K562 (cell line): ENCODE data around the gene IL17D. TPM values are rescaled to one million over a fixed set of nuclear protein-coding genes. Genes with fewer than 3 reads are reported as not detected.
A peak's percentile ranks its signal among the peaks of the same experiment; 100 is the strongest.

Experiments used
- ATAC-seq: fragments of 200-7000 bp; cut with Tn5 transposase; 3 replicates; pipeline ENCODE4 v1.9.1; 2020; ENCODE audit warnings: moderate library complexity
- BruUV-seq: library from RNA; stranded (reverse); fragments of 400-500 nt; replicated peaks from 2 replicates; lab custom pipeline; 2021; lab: Mats Ljungman, UMichigan
- CTCF ChIA-PET: fragments of 300-600 bp; formaldehyde crosslinking; extraction: SDS; loops from one replicate; lab custom pipeline; 2021; ENCODE audit warnings: low intra/inter-chr PET ratio; lab: Yijun Ruan, JAX
- POLR2A ChIA-PET: fragments of 300-600, 350-650 bp; sonication (Branson Sonifier 250); formaldehyde crosslinking; extraction: SDS; loops from one replicate; lab custom pipeline; 2021; ENCODE audit warnings: antibody characterized with exemption, inconsistent platforms; lab: Yijun Ruan, JAX
- DNase-seq, 4 experiments: peaks; one replicate each; pipeline versions ENCODE4 v3.0.0 to v3.0.0-alpha.2; 2011 to 2018; ENCODE audit warnings: low spot score in 3 of 4, mixed read lengths in 3 of 4; ENCODE audit errors: extremely low read depth in 1 of 4
- FAIRE-seq: peaks from 2 replicates; lab custom pipeline; 2011; peaks lifted over from hg19 to GRCh38; lab: Jason Lieb, UNC
- H2AFZ ChIP-seq: 2 replicates; pipeline ENCODE4 v1.6.0; 2011; ENCODE audit warnings: low read depth, low read length, control low read depth, inconsistent platforms
- H3K27ac ChIP-seq: fragments of 200-600 bp; 3 replicates; pipeline ENCODE4 v1.8.0; 2011; ENCODE audit warnings: low read depth, mild to moderate bottlenecking, control low read depth, inconsistent platforms, low read length, moderate library complexity, mixed read lengths; ENCODE audit errors: extremely low read depth
- H3K27me3 ChIP-seq, 2 experiments: fragments of 300-600 bp in 1 of 2; 2 replicates in 1 of 2; 3 replicates in 1 of 2; pipeline versions ENCODE4 v1.6.0 to v1.8.0; 2011; ENCODE audit warnings: inconsistent platforms in 2 of 2, low read length in 2 of 2, mild to moderate bottlenecking in 1 of 2, mixed read lengths in 1 of 2, moderate library complexity in 1 of 2; ENCODE audit not compliant: control insufficient read depth in 2 of 2, insufficient read depth in 2 of 2
- H3K36me3 ChIP-seq: fragments of 300-600 bp; 3 replicates; pipeline ENCODE4 v1.8.0; 2011; ENCODE audit warnings: mild to moderate bottlenecking, low read length, inconsistent platforms; ENCODE audit not compliant: control insufficient read depth, insufficient read depth
- H3K4me1 ChIP-seq, 2 experiments: fragments of 200-600 bp in 1 of 2; replicated peaks in 1 of 2; 2 replicates in 1 of 2; 3 replicates in 1 of 2; pipeline versions ENCODE4 v1.5.1 to v1.8.0; 2011; ENCODE audit warnings: inconsistent platforms in 2 of 2, low read length in 2 of 2, mild to moderate bottlenecking in 1 of 2, mixed read lengths in 1 of 2, moderate library complexity in 1 of 2; ENCODE audit not compliant: control insufficient read depth in 2 of 2, insufficient read depth in 2 of 2
- H3K4me2 ChIP-seq: 2 replicates; pipeline ENCODE4 v1.6.1; 2011; ENCODE audit warnings: low read length, control low read depth, inconsistent platforms, mixed read lengths; ENCODE audit not compliant: insufficient read depth
- H3K4me3 ChIP-seq: fragments of 200-600 bp; sonication (generic), shearing (Covaris generic); 2 replicates; pipeline ENCODE4 v1.5.1; 2016; ENCODE audit warnings: control low read depth, inconsistent platforms
- H3K79me2 ChIP-seq: fragments of 200-600 bp; 3 replicates; pipeline ENCODE4 v1.8.0; 2011; ENCODE audit warnings: low read length, inconsistent platforms; ENCODE audit not compliant: control insufficient read depth, insufficient read depth
- H3K9ac ChIP-seq, 2 experiments: 2 replicates each; pipeline versions ENCODE4 v1.6.0 to v1.6.1; 2011; ENCODE audit warnings: low read depth in 2 of 2, low read length in 2 of 2, control low read depth in 1 of 2, inconsistent platforms in 1 of 2, mild to moderate bottlenecking in 1 of 2, mixed read lengths in 1 of 2; ENCODE audit not compliant: insufficient read depth in 1 of 2
- H3K9me1 ChIP-seq: one replicate; pipeline ENCODE4 v1.6.0; 2011; ENCODE audit warnings: inconsistent platforms, mild to moderate bottlenecking, low read length, moderate library complexity; ENCODE audit not compliant: control insufficient read depth, insufficient read depth
- H3K9me3 ChIP-seq: replicated peaks from 2 replicates; pipeline ENCODE4 v1.5.1; 2011; ENCODE audit warnings: low read depth, low read length, inconsistent platforms; ENCODE audit not compliant: control insufficient read depth, insufficient read depth
- H4K20me1 ChIP-seq: replicated peaks from 2 replicates; pipeline ENCODE4 v1.6.1; 2011; ENCODE audit warnings: low read length, inconsistent platforms, mixed read lengths; ENCODE audit not compliant: control insufficient read depth, insufficient read depth
- CC2D1A ChIP-seq: fragments of 450-650 bp; IDR thresholded peaks from 2 replicates; pipeline ENCODE4 v1.6.1; 2017; ENCODE audit warnings: mild to moderate bottlenecking
- MTF1 ChIP-seq: fragments of 250-450 bp; sonication (Bioruptor Pico); IDR thresholded peaks from 2 replicates; pipeline ENCODE4 v1.9.0; 2021; ENCODE audit warnings: moderate library complexity, mild to moderate bottlenecking, inconsistent platforms, borderline replicate concordance
- NFYB ChIP-seq: IDR thresholded peaks from 2 replicates; pipeline ENCODE4 v1.6.1; 2011; ENCODE audit warnings: mild to moderate bottlenecking, moderate library complexity; ENCODE audit not compliant: insufficient read length; ENCODE audit errors: extremely low read depth
- RFX5 ChIP-seq: IDR thresholded peaks from 2 replicates; pipeline ENCODE4 v1.6.1; 2011; ENCODE audit warnings: low read depth, mild to moderate bottlenecking, improper control_type of control experiment, low read length
- ZNF133 ChIP-seq: fragments of 250-450 bp; sonication (Bioruptor Pico); IDR thresholded peaks from 2 replicates; pipeline ENCODE4 v1.4.0; 2020; ENCODE audit warnings: mild to moderate bottlenecking
- ZNF512 ChIP-seq: IDR thresholded peaks from 2 replicates; pipeline ENCODE4 v1.6.1; 2016; ENCODE audit warnings: missing genetic modification characterization, missing compliant biosample characterization
- WGBS: fragments of 100-300 bp; shearing (Covaris generic); methylation state at CpG from one replicate; pipeline ENCODE4 v1.1.6; 2016; ENCODE audit warnings: low coverage, mixed read lengths; ENCODE audit not compliant: insufficient coverage; ENCODE audit errors: missing lambda C conversion rate; 5-methylcytosine and 5-hydroxymethylcytosine counted together
- in situ Hi-C: fragments of 300-500 bp; cut with MboI; formaldehyde crosslinking; loops from 4 replicates; pipeline ENCODE4 v1.15.0; 2018; ENCODE audit warnings: inconsistent platforms, mixed read lengths
- intact Hi-C: fragments of 100-400 bp; cut with micrococcal nuclease; formaldehyde crosslinking; loops from 2 replicates; pipeline ENCODE4 v1.14.2; 2022
- polyA plus RNA-seq, 8 experiments: library from polyadenylated mRNA; depleted of rRNA in 4 of 8; stranded (reverse) in 5 of 8; unstranded in 3 of 8; fragments of >200 nt; fragmentation: Nextera tagmentation in 2 of 8; fragmentation: Illumina TruSeq in 1 of 8; extraction: Ambion mirVana in 2 of 8; extraction: Trizol in 1 of 8; gene quantifications; 2 replicates each; pipeline versions ENCODE4 v1.2.1 to v1.2.3, GENCODE V29; 2011 to 2014; ENCODE audit warnings: inconsistent platforms in 1 of 8, missing spikeins in 1 of 8
- total RNA-seq, 7 experiments: library from RNA; depleted of rRNA in 6 of 7; stranded (reverse); fragments of >200 nt in 6 of 7; fragmentation: Illumina TruSeq in 2 of 7; extraction: Trizol in 2 of 7; gene quantifications; 2 replicates each; pipeline versions ENCODE4 v1.2.1 to v1.2.3, GENCODE V29; 2011 to 2021; ENCODE audit warnings: low replicate concordance in 1 of 7
- TF ChIP-seq, protein P1 (sequence below): fragments of 450-650 bp; conservative IDR thresholded peaks from 2 replicates; pipeline ENCODE4 v1.6.1; 2016; ENCODE audit warnings: missing genetic modification characterization, low read depth, mild to moderate bottlenecking, control low read depth, missing compliant biosample characterization
- TF ChIP-seq, protein P2 (sequence below): fragments of 250-450 bp; sonication (Bioruptor Pico); IDR thresholded peaks from 2 replicates; pipeline ENCODE4 v1.6.1; 2021; ENCODE audit warnings: mild to moderate bottlenecking

The IL17D gene
- total and polyA plus RNA-seq, 9 of the 15 experiments (the other 6 are each of a cell fraction or from before 2014, with no cell fraction given) = 0.04 to 0.55 (median 0.13) TPM; not detected in 4

GRCh38 chr13:20713014-20713376 lies 9.5 kb downstream of the IL17D start:
- Histone ChIP-seq H3K36me3 (no peaks in the 10 kb centered on the region), H3K4me1 (peaks cover 2 to 5% of the 10 kb centered on the region in 2 experiments; a peak in 4 of 5 replicates), H3K79me2 (no peaks in the 10 kb centered on the region), H3K9ac (no peak overlapping the region), H3K9me3 (no peaks in the 10 kb centered on the region), H4K20me1 (no peaks in the 10 kb centered on the region), H3K9me1 (no peaks in the 10 kb centered on the region), H2AFZ (peak overlapping the region; percentile 92), H3K27me3 (peaks cover 0 to 5% of the 10 kb centered on the region in 2 experiments; a peak in 2 of 5 replicates), H3K27ac (no peak overlapping the region), H3K4me3 (no peak overlapping the region), H3K4me2 (peak overlapping the region; percentile 49)
- DNase-seq = no peak
- in situ Hi-C loops = loop anchor here (10.0 kb wide), 1 partner anchor 212 kb away; no protein-coding TSS in a partner anchor
- ATAC-seq = no peak
- CTCF ChIA-PET = interaction anchor here (0.6 to 1.5 kb wide), 4 partner anchors 21 to 217 kb away, joined by 3 to 8 read pairs (median 4); no protein-coding TSS in a partner anchor
- POLR2A ChIA-PET = no interaction called here
- no TSS peak for BruUV-seq
- WGBS = 68% methylated on average over 5 of the region's 11 CpGs
- TF ChIP-seq RFX5 = no peak
- TF ChIP-seq MTF1 (CRISPR knock-in tag) = no peak
- peak; percentile 86 for TF ChIP-seq ZNF512 (tag)
- TF ChIP-seq, protein P1, sequence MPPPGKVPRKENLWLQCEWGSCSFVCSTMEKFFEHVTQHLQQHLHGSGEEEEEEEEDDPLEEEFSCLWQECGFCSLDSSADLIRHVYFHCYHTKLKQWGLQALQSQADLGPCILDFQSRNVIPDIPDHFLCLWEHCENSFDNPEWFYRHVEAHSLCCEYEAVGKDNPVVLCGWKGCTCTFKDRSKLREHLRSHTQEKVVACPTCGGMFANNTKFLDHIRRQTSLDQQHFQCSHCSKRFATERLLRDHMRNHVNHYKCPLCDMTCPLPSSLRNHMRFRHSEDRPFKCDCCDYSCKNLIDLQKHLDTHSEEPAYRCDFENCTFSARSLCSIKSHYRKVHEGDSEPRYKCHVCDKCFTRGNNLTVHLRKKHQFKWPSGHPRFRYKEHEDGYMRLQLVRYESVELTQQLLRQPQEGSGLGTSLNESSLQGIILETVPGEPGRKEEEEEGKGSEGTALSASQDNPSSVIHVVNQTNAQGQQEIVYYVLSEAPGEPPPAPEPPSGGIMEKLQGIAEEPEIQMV (tag) = no peak
- TF ChIP-seq NFYB = no peak
- TF ChIP-seq CC2D1A = no peak
- no peak for TF ChIP-seq ZNF133 (CRISPR knock-in tag)
- TF ChIP-seq, protein P2, sequence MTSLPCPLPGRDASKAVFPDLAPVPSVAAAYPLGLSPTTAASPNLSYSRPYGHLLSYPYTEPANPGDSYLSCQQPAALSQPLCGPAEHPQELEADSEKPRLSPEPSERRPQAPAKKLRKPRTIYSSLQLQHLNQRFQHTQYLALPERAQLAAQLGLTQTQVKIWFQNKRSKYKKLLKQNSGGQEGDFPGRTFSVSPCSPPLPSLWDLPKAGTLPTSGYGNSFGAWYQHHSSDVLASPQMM = no peak
- intact Hi-C loops = loop anchor here (2.0 to 5.0 kb wide), 3 partner anchors 59 to 212 kb away; partner anchors contain the start of gene EEF1AKMT1
- FAIRE-seq = no peak
